Measurements from ENCODE around the gene TNIK. TPM values are rescaled to one million over a fixed set of nuclear protein-coding genes. Genes with fewer than 3 reads are reported as not detected.
"Not testable (repeated sequence)": the region's sequence is repeated elsewhere in the genome, so short reads cannot be mapped to it uniquely, and the experiment has no call there.

The TNIK gene
- total RNA-seq, 1 donor from 2014 or later: 27.4 TPM

GRCh38 chr3:171432548-171432947 lies 27.7 kb downstream of the TNIK start:
- Mint-ChIP-seq H3K9me3 (no peaks in the 10 kb centered on the region), H3K27me3 (no peaks in the 10 kb centered on the region), H3K27ac (no peak overlapping the region), H3K36me3 (ENCODE audit: low read depth) (peaks cover under 1% of the 10 kb centered on the region), H3K4me3 (no peak overlapping the region), H3K4me1 (peaks cover 13% of the 10 kb centered on the region)
- intact Hi-C loops (cut with micrococcal nuclease): no loop called here
- DNase-seq: no peak

- Mint-ChIP-seq H3K4me1 (peaks cover 6% of the 10 kb centered on the region), H3K27me3 (no peaks in the 10 kb centered on the region), H3K27ac (no peak overlapping the region), H3K9me3 (peaks cover 3% of the 10 kb centered on the region), H3K36me3 (ENCODE audit: low read depth) (peaks cover 3% of the 10 kb centered on the region), H3K4me3 (no peak overlapping the region)
- no peak for DNase-seq
- intact Hi-C loops (cut with micrococcal nuclease): no loop called here
Measured at GRCh38 chr3:171431550-171431949, 28.7 kb downstream of the TNIK start.

- peaks cover 3% of the 10 kb centered on the region for H3K9me3 Mint-ChIP-seq
- no peaks in the 10 kb centered on the region for H3K4me1 Mint-ChIP-seq
- H3K27ac Mint-ChIP-seq: no peak overlapping the region
- H3K4me3 Mint-ChIP-seq: no peak overlapping the region
- H3K36me3 Mint-ChIP-seq (ENCODE audit: low read depth): peaks cover 10% of the 10 kb centered on the region
- intact Hi-C loops (cut with micrococcal nuclease): no loop called here
- no peak for DNase-seq
- H3K27me3 Mint-ChIP-seq: no peaks in the 10 kb centered on the region
Measured at GRCh38 chr3:171430530-171430929, 29.7 kb downstream of the TNIK start.

GRCh38 chr3:171429635-171430034 lies 30.6 kb downstream of the TNIK start:
- Mint-ChIP-seq H3K9me3 (peaks cover 3% of the 10 kb centered on the region), H3K27ac (no peak overlapping the region), H3K4me3 (no peak overlapping the region), H3K27me3 (no peaks in the 10 kb centered on the region), H3K4me1 (no peaks in the 10 kb centered on the region), H3K36me3 (ENCODE audit: low read depth) (peaks cover 10% of the 10 kb centered on the region)
- no peak for DNase-seq
- intact Hi-C loops (cut with micrococcal nuclease): no loop called here

DNA sequence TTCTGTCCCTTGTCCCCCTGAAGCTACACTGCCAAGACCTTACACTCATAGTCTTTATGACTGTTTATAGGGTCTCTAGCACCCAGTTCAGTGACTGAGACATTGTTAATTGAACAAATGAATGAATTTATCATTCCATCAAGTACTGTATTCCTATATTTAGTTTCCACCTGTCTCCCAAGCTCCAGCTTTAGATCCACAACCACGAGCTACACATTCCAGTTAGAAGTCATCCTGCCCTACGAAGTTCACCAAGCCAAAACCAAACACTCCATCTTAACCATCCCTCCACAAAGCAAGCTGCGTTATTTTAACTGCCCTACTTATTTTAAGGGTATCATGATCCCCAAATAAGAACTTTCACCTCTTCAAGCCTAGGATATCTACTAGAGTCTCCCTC lies 31.3 kb downstream of the TNIK start:
- intact Hi-C loops (cut with micrococcal nuclease): no loop called here
- DNase-seq: no peak
- no peaks in the 10 kb centered on the region for H3K27me3 Mint-ChIP-seq
- peaks cover 17% of the 10 kb centered on the region for H3K36me3 Mint-ChIP-seq (ENCODE audit: low read depth)
- no peak overlapping the region for H3K4me3 Mint-ChIP-seq
- peaks cover 2% of the 10 kb centered on the region for H3K4me1 Mint-ChIP-seq
- no peak overlapping the region for H3K27ac Mint-ChIP-seq
- H3K9me3 Mint-ChIP-seq: peaks cover 3% of the 10 kb centered on the region

DNA sequence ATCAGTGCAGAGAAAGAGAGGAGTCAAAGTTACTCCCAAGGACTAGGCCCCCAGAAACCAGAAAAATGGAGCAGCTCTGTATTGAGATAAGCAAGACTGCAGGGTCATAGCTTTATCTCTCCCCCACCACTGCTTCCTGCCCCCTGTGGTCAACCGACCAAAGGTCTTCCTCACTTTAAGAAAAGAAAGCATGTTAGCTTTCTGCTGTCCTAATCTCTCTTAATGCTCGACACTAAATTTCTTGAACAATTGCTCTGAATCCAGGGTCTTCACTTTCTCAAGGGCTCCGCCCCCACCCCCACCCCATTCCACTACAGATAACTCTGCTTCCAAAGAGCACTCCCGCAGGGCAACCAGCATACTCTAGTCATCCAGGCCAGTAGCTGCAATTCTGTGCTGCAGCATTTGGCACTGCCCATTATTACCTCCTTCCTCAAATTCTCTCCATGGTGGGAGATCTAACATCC lies 31.9 kb downstream of the TNIK start:
- Mint-ChIP-seq H3K9me3 (peaks cover 3% of the 10 kb centered on the region), H3K4me3 (no peak overlapping the region), H3K27ac (no peak overlapping the region), H3K36me3 (ENCODE audit: low read depth) (peaks cover 20% of the 10 kb centered on the region), H3K4me1 (peaks cover 2% of the 10 kb centered on the region), H3K27me3 (no peaks in the 10 kb centered on the region)
- intact Hi-C loops (cut with micrococcal nuclease): no loop called here
- DNase-seq: no peak

GRCh38 chr3:171427771-171428320 lies 32.4 kb downstream of the TNIK start:
- Mint-ChIP-seq H3K27me3 (no peaks in the 10 kb centered on the region), H3K9me3 (peaks cover 3% of the 10 kb centered on the region), H3K4me1 (peaks cover 2% of the 10 kb centered on the region), H3K36me3 (ENCODE audit: low read depth) (peaks cover 22% of the 10 kb centered on the region), H3K27ac (no peak overlapping the region), H3K4me3 (no peak overlapping the region)
- intact Hi-C loops (cut with micrococcal nuclease): no loop called here
- no peak for DNase-seq

DNA sequence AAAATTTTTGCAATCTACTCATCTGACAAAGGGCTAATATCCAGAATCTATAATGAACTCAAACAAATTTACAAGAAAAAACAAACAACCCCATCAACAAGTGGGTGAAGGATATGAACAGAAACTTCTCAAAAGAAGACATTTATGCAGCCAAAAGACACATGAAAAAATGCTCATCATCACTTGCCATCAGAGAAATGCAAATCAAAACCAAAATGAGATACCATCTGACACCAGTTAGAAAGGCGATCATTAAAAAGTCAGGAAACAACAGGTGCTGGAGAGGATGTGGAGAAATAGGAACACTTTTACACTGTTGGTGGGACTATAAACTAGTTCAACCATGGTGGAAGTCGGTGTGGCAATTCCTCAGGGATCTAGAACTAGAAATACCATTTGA lies 36.1 kb downstream of the TNIK start:
- H3K4me3 Mint-ChIP-seq; H3K27ac Mint-ChIP-seq; H3K4me1 Mint-ChIP-seq; DNase-seq; H3K27me3 Mint-ChIP-seq; intact Hi-C loops (cut with micrococcal nuclease); H3K9me3 Mint-ChIP-seq: not testable (repeated sequence)
- H3K36me3 Mint-ChIP-seq (ENCODE audit: low read depth): peaks cover 24% of the 10 kb centered on the region

DNA sequence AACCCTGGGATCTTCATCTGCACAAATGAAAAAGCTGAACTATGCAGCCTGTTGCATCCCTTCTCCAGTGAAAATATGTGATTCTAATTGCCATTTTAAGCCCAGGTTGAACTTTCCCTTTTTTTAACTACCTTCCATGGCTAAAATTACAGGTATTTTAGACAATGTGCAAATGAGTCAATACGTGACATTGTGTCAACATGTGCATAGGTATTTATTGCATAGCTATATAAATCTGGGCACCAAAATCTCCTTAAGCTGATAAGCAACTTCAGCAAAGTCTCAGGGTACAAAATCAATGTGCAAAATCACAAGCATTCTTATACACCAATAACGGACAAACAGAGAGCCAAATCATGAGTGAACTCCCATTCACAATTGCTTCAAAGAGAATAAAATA lies 37.4 kb downstream of the TNIK start:
- intact Hi-C loops (cut with micrococcal nuclease); H3K9me3 Mint-ChIP-seq; H3K4me1 Mint-ChIP-seq; H3K4me3 Mint-ChIP-seq; H3K27ac Mint-ChIP-seq; DNase-seq; H3K27me3 Mint-ChIP-seq: not testable (repeated sequence)
- peaks cover 28% of the 10 kb centered on the region for H3K36me3 Mint-ChIP-seq (ENCODE audit: low read depth)

DNA sequence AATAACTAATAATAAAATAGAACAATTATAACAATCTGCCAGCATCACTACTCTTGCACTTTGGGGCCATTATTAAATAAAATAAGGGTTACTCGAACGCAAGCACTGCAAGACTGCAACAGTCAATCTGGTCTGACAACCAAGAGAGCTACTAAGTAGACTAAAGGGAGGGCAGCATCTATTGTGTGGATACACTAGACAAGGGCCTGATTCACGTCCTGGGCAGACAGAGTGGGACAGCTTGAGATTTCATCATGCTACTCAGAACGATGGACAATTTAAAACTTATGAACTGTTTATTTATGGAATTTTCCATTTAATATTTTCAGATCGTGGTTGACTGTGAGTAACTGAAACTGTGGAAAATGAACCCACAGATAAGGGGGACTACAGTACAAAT lies 39.5 kb downstream of the TNIK start:
- Mint-ChIP-seq H3K36me3 (ENCODE audit: low read depth) (peaks cover 19% of the 10 kb centered on the region), H3K4me1 (peaks cover 6% of the 10 kb centered on the region), H3K4me3 (no peak overlapping the region), H3K9me3 (peaks cover 3% of the 10 kb centered on the region), H3K27me3 (no peaks in the 10 kb centered on the region), H3K27ac (no peak overlapping the region)
- intact Hi-C loops (cut with micrococcal nuclease): no loop called here
- no peak for DNase-seq

DNA sequence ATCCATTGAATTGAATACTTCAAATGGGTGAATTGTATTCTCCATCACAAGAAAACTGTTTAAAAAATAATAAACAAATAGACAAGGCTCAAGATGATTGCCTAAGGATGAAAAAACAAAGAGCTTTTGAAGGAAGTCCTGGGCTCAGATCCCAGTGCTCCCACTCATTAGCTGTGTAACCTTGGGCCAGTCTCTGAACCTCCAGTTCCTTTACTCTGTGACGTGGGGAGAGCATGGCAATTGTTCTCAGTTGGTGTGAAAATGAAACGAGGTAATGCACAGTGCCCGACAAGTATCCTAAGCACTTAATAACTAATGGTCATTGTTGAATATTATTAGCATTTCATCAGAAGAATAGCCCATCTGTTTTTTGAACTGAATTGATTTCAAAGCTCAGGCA lies 40.7 kb downstream of the TNIK start:
- peaks cover 6% of the 10 kb centered on the region for H3K4me1 Mint-ChIP-seq
- DNase-seq: no peak
- H3K4me3 Mint-ChIP-seq: no peak overlapping the region
- H3K27me3 Mint-ChIP-seq: no peaks in the 10 kb centered on the region
- intact Hi-C loops (cut with micrococcal nuclease): no loop called here
- H3K36me3 Mint-ChIP-seq (ENCODE audit: low read depth): peaks cover 18% of the 10 kb centered on the region
- H3K27ac Mint-ChIP-seq: no peak overlapping the region
- H3K9me3 Mint-ChIP-seq: peaks cover 3% of the 10 kb centered on the region

DNA sequence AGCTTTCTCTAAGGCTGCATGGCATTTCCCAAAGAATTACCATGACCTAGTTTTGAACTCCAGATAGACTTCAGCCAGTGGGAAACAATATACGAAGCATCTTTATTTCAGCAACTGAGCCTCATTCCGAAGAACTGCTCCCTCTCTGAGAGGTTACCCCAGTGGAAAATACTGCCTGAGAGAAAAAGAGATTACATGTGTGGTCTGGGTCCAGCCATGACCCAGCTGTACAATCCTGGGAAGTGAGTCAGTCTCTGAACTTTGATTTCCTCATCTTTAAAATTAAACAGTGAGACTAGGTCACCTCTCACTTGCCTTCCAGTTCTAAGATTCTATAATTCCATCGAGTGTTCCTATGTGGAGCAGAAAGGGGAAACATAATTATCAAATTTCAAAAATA lies 42.4 kb downstream of the TNIK start:
- Mint-ChIP-seq H3K4me1 (peaks cover 9% of the 10 kb centered on the region), H3K36me3 (ENCODE audit: low read depth) (peaks cover 7% of the 10 kb centered on the region), H3K9me3 (peaks cover 3% of the 10 kb centered on the region), H3K27me3 (no peaks in the 10 kb centered on the region), H3K27ac (no peak overlapping the region), H3K4me3 (no peak overlapping the region)
- no peak for DNase-seq
- intact Hi-C loops (cut with micrococcal nuclease): no loop called here

DNA sequence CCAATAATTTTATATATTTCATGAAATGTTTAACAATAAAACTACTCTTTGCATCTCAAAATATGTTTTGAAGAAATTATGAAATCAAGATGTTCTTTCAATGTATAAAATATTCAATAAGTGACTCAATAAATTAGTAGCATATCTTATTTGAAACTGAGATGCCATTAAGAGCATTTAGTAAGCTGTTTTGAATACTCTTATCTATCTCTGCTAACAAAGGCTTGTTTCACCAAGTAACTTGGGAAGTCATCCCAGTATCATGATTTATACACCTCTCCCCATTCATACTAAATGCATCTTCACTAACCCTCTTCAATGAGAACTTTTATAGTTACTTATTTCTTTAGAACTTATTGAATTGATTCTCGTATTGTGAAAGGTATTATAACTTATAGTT lies 43.1 kb downstream of the TNIK start:
- Mint-ChIP-seq H3K27ac (no peak overlapping the region), H3K4me1 (peaks cover 9% of the 10 kb centered on the region)

GRCh38 chr3:171416666-171417065 lies 43.5 kb downstream of the TNIK start:
- intact Hi-C loops (cut with micrococcal nuclease): no loop called here
- DNase-seq: no peak
- no peak overlapping the region for H3K27ac Mint-ChIP-seq
- no peak overlapping the region for H3K4me3 Mint-ChIP-seq
- H3K9me3 Mint-ChIP-seq: peaks cover 3% of the 10 kb centered on the region
- H3K4me1 Mint-ChIP-seq: peaks cover 11% of the 10 kb centered on the region
- peaks cover 7% of the 10 kb centered on the region for H3K36me3 Mint-ChIP-seq (ENCODE audit: low read depth)
- no peaks in the 10 kb centered on the region for H3K27me3 Mint-ChIP-seq

More for the DNA sequence above, 43.1 kb downstream of the TNIK start:
- Mint-ChIP-seq H3K4me3 (no peak overlapping the region), H3K36me3 (ENCODE audit: low read depth) (peaks cover 7% of the 10 kb centered on the region), H3K9me3 (peaks cover 3% of the 10 kb centered on the region), H3K27me3 (no peaks in the 10 kb centered on the region)
- intact Hi-C loops (cut with micrococcal nuclease): no loop called here
- no peak for DNase-seq

- no peaks in the 10 kb centered on the region for H3K27me3 Mint-ChIP-seq
Measured at GRCh38 chr3:171416061-171416460, 44.1 kb downstream of the TNIK start.

More at GRCh38 chr3:171416061-171416460, 44.1 kb downstream of the TNIK start:
- H3K36me3 Mint-ChIP-seq (ENCODE audit: low read depth): peaks cover 7% of the 10 kb centered on the region
- intact Hi-C loops (cut with micrococcal nuclease): no loop called here
- peaks cover 3% of the 10 kb centered on the region for H3K9me3 Mint-ChIP-seq
- DNase-seq: no peak
- peaks cover 11% of the 10 kb centered on the region for H3K4me1 Mint-ChIP-seq
- no peak overlapping the region for H3K27ac Mint-ChIP-seq
- H3K4me3 Mint-ChIP-seq: no peak overlapping the region

Data from activated CD4-positive, alpha-beta T cell treated with anti-CD3 and anti-CD28 coated beads, Interleukin-2, amount 10 ng/mL, durations not matched to agents 24 days and 14 days (primary cell).